Measurements from ENCODE around the gene ITGB5.
"Not testable (repeated sequence)": the region's sequence is repeated elsewhere in the genome, so short reads cannot be mapped to it uniquely, and the experiment has no call there.

The ITGB5 gene

DNA sequence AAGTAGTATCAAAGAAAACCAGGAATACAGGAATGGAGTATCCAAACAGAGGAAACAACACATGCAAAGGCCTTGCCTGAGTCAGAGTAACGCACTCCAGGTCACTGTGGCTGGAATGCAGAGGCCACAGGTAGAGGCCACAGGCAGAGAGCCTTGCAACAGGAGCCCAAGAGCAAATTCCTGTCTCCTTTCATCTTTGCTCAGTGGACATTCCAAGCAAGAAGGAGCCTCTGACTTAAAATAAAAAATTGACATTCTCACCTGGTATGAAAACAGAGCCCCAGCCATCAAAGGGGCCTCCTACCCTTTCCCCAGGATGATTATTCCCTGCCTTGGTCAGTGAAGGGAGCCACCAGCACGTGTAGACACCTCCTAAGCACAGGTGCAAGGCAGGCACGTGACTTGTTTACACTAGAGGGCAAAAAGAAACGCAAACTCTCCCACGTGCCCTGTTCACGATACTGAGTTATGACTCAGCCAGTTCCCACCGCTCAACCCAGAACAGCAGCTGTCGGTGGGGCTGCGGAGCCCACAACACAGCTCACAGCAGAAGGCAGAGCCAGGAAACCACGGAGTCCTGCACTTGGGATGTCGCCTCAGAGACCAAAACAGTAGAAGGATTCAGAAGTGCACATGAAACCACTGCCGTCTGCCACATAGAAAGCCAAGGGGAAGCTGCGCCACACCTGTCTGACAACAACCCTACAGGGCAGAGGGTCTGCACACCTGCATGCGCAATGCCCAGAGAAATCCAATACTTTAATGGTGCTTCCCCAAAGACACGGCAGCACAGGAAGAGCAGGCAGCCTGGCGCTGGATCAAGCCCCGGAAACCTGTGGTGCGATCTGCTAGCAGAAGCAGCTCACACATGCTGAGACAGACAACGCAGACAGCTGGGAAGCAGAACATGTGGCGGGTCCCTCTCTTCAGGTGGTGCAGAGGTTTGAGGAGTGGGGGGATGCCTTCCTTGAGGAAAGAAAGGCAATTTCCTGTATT lies 52.1 kb downstream of the ITGB5 start:
- DNase-seq, result peak; percentile 42

DNA sequence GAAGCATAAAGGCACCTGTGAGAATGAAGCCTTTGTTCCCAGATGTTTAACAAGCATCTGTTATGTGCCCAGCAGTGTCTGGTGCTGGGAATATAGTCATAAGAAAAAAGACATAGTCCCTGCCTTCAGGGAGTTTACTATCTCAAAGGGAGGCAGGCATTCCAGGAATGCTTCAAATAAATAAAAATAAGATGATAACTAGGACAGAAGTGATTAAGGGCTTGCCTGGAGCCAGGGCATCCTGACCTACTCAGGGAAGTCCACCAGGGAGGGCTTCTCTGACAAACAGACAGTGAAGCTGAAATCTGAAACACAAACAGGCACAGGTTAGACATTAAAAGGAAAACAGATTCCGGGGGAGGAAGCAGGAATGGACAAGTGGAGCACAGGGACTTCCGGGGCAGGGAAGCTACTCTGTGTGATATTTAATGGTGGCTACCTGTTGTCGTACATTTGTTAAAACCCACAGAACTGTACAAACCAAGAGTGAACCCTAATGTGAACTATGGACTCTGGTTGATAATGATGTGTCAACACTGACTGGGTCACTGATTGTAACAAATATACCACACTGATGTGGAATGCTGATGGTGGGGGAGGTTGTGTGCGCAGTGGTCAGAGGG lies 53.3 kb downstream of the ITGB5 start:
- no peak for DNase-seq

DNA sequence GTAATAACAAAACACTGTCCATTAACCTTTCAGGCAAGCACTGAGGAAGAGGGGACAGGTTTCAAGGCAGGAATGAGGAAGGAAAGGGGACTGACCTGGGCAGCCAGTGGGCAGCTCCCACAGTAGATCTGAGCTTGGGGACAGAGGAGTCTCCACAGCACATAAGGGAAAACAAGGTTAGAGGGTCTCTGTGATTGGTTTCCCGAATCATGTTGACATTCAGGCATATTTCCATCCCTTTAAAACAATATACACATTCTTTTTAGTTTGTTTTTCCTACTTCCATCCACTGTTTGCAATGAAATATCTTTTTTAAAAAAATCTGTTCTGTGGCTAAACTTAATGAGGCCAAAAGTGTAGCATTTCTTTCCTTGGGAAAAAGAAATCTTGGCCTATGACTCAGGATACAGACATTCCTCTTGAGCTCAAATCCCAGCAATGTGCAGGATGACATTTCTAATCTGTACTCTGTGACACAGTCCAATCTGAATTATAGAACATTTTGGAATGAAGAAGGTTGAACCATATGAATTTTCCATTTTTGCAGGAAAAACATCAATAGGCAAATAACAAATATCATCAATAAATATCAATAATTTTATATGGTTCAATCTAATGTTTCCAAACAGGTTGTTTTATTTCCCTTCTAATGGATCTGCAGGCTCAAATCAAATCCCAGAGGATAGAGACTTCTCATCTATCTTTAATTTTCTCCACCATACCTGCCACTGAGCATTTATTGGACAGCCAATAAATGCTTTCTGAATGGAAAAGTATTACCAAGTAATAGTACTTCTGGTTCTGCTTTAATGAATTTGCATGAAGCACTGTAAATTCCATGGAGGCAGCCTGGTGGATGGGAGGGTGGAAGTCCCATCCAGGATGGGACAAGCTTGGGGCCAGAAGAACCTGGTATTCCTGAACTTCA lies 54.1 kb downstream of the ITGB5 start:
- DNase-seq, result no peak

DNA sequence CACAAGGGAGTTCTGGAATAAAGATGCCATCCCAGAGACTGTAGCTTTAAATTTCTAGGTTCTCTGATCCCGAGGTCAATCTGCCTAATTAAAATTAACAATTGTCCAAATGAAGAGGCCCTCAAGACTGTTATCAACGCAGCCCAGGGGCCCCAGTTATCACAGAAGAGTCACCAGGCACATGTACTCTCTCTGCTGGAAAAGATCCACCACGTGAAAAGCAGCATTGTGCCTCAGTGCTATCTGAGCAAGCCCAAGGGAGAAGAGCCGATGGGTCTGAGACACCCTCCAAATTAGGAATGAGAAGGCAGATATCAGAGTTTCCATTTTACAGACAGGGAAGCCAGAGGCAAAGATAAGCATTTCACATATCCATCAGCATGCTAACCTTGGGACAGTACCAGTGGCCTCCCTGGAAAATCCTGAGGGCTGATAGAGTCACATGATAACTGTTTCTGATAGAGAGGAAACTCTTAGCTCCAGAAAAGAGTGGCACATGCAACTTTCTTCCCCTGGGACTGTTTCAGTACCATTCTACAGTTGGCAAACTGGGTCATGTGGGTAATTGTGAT lies 55.5 kb downstream of the ITGB5 start:
- no peak for DNase-seq

DNA sequence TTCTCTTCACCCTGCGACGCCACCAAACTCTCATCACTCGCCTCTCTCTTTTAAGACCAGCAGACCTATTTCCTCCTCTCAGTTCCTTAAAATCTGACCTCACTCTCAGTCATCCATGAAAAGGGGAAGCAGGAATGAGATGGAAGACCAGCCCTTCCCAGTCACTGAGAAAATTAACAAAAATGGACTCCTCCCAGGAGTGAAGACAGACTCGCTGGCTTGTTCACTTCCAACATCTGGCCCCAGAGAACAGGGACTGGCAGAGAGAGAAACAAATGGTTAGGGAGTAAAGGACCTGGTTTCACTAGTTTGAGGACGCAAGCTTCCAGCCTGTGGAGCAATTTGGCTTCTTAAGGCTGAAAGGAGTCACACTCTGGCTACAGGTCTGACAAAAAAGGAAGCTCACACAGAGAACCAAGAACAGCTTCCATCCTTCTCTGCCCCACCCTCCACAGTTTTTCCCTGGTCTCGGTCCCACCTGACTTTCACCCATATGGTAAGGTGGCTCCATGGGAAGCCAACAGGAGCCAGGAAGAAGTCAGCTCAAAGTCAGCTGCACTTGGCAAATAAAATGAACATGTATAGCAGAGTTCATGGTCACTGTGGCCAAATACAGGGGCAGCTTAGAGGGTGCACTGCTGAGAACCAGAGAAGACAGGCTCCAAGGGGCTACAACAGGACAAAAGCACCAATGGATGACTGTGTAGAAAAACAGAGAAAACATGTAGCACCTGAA lies 57.2 kb downstream of the ITGB5 start:
- DNase-seq, result no peak

DNA sequence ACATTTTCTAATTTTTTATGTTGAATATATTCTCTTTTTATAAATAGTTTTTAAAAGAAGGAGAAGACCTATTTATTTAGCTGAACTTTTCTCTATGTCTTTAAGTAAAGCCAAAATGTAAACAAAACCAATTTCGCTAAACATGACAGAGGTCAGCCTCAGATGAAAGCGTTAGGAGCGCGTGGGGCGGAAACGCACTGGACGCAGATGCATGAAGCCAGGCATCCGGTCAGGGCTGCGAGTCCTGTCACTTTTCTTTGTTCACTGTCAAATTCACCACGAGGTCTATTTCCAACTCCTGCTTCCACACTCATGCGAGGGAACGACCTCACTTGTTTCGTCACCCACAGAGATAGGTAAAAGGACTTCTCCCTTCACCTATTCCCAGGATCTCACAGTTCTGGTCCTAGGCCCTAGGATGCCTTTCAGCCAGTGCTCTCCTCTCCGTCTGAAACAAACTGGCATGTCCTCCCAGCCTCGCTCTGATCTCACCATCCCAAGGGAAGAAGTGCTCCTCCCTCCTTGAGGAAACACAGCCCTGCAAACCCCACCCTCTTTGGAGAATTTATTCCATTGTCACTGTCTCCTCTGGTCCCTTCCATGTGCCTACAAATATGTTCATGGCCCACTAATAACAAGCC lies 57.9 kb downstream of the ITGB5 start:
- no peak for DNase-seq

DNA sequence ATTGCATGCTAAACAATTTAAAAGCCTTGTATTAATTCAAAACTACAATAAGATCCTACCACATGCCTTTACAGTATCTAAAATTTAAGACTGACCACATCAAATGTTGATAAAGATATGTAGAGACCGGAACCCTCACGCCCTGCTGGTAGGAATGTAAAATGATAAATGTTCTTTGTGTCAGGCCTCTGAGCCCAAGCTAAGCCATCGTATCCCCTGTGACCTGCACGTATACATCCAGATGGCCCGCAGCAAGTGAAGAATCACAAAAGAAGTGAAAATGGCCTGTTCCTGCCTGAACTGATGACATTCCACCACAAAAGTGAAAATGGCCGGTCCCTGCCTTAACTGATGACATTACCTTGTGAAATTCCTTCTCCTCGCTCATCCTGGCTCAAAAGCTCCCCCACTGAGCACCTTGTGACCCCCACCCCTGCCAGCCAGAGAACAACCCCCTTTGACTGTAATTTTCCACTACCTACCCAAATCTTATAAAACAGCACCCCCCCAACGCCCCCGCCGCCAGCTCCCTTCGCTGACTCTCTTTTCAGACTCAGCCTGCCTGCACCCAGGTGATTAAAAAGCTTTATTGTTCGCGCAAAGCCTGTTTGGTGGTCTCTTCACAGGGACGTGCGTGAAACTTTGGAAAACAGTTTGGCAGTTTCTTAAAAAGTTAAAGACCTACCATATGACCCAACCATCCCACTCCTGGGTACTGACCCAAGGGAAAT lies 59.5 kb downstream of the ITGB5 start:
- not testable (repeated sequence) for DNase-seq

DNA sequence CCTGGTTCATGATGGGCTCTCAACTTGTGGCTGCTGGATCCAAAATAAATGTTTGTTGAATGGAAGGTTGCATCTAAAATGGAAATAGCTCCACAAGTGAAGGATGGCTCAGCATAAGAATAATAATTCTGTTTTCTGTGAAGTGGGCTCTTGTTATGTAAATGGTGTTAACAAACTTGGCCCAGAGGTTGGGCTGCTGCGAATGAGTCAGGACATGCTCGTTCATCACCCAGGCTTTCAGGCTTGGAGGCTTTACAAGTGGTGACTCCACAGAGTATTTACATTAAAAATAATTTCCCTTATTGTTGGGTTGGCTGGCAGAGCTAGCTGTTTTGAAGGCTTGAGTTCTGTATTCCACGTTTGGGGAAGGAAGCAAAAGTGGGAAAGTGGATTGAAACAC lies 60.5 kb downstream of the ITGB5 start:
- DNase-seq, result no peak

DNA sequence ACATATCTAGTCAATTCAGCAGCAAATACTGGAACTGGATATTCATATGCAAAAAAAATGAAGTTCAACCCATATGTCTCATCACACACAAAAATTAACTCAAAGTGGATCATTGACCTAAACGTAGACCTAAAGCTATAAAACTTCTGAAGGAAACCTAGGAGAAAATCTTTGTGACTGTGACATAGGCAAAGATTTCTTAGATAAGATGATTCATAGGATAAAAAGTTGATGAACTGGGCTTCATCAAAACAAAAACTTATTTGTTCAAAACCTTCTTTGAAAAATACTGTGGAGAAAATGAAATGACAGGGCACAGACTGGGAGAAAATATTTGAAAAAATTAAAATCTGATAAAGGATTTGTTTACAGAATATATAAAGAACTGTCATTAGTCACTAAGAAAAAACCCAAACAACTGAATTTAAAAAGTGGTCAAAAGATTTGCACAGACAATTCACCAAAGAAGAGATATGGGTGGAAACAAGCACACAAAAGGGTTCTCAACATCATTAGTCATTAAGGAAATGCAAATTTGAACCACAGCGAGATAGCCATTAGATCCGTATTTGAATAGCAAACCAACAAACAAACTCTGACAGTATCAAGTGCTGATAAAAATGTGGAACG lies 62.8 kb downstream of the ITGB5 start:
- no peak for DNase-seq

DNA sequence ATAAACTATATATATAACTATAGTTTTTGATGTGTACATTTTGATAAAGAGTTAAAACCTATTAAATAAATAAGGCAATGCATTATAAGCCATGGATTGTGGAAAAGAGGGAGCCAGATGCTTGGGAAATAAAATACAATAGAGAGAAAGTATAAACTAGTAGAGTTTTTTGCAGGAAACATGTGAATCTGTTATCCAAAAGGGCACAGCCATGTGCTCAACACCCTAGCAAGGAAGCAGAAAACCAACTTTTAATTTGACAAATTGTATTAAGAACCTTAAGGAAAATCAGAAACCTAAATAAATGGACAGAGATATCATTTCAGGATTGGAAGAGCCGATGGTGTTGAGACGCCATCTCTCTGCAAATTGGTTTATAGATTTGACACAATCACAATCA lies 63.5 kb downstream of the ITGB5 start:
- DNase-seq, result no peak

DNA sequence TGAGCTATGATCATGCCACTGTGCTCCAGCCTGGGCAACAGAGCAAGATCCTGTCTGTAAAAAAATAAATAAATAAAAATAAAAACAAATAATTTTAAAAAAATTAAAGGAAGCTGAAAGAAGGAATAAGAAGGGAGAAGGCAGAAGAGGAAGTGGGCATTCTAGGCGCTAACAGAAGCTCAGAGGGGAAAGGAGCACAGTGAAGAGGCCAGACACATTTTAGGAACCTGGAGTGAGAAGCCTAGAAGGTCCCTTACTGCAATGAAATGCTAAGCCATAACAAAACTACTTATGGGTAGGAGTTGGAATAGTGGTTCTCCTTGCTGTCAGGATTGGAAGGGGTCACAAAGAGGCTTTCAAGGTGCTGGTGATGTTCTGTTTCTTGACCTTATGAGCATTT lies 64.0 kb downstream of the ITGB5 start:
- no peak for DNase-seq

DNA sequence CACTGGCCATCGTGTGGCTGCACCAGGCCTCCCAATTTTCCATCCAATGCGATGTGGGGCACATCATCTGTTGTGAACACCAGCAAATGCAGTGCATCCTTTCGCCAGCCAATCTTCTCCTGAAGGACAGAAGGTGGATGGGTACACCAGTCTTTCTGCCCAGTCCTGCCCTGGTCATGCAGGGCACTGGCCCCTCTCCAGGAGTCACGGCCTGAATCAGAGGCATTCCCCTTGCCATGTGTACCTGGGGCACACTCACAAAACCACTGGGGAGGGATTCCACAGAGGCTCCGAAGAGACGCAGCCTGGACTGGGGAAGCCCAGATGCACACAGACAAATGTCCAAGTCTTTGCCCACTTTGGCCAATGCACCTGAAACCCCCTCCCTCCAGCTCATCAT lies 65.8 kb downstream of the ITGB5 start:
- DNase-seq, result no peak

DNA sequence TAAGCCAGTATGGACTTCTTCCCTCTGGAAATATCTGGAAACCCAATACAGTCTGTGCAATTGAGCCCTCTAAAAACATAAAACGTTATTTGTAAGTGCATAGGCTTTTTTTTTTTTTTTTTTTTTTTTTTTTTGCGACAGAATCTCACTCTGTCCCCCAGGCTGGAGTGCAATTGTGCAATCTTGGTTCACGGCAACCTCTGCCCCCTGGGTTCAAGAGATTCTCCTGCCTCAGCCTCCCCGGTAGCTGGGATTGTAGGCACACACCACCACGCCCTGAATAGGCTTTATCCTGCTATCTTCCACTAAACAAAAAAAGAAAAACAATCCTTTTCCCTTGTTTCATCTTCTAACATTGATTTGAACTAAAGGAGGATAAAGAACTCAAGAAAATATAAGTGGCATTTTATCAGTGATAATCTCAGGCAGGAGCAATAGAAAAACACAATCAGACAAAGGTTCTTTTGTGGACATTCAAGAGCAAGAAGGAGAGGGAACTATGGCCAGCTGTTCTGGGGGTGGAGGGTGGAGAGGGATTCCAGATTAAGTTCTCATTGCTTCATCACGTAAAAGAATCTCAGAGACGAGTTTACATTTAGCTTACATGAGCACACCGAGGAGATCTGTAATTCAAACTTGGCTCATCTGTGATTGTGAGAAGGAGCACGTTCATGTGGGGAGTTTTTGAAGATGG lies 68.6 kb downstream of the ITGB5 start:
- no peak for DNase-seq

DNA sequence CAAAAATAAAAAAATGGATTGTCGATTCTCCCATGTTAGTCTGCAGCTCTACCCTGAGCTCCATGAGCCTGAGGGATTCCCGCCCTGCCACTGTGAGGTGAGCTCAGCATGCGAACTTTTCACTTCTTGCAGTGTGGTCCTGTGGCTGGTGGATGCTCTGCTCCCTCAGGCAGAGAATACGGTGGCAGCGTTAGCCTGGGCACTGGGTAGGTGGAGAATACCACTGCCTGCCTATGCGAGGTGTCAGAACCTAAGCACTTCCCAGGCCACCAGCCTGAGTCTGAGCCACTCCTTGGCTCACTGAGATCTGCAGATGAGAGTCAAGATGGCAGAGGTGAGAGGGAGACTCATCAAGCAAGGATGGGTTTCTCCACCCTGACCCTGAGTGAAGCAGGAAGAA lies 70.1 kb downstream of the ITGB5 start:
- DNase-seq, result no peak

DNA sequence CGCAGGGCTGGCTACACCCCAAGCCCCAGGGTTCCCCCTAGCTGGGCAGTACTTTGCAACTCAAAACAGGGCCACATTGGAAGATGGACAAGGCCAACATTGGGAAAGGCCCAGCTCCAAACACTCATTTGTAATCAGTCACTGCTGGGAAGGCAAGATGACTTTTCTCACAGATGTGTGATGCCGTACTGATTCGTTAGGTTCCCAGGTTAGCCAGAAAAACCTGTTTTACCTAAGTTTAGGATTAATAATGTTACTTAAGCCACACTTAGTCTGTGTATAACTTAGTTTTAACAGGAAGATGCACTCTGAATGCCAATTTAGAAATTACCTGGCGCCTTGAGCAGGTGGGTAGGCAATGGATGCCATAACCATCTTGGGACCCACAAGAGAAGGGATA lies 71.0 kb downstream of the ITGB5 start:
- no peak for DNase-seq

DNA sequence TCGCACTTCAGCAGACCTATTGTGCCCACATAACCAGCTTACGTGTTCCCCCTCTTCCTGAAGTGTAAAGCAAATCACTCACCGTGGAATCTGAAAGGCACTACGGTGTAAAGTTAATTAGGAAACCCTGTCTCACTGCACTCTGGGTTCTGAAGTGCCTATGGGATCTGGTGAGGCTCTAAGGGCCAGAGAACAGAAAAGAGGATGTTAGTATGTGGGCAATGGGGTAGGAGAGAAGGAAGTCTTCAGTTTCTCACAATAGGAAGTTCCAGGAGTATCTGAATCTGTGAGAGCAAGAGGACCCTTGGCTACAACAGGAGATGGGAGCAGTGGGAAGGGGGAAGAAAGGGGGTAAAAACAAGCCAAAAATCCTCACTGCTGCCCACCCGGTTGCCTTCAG lies 71.4 kb downstream of the ITGB5 start:
- DNase-seq, result no peak

DNA sequence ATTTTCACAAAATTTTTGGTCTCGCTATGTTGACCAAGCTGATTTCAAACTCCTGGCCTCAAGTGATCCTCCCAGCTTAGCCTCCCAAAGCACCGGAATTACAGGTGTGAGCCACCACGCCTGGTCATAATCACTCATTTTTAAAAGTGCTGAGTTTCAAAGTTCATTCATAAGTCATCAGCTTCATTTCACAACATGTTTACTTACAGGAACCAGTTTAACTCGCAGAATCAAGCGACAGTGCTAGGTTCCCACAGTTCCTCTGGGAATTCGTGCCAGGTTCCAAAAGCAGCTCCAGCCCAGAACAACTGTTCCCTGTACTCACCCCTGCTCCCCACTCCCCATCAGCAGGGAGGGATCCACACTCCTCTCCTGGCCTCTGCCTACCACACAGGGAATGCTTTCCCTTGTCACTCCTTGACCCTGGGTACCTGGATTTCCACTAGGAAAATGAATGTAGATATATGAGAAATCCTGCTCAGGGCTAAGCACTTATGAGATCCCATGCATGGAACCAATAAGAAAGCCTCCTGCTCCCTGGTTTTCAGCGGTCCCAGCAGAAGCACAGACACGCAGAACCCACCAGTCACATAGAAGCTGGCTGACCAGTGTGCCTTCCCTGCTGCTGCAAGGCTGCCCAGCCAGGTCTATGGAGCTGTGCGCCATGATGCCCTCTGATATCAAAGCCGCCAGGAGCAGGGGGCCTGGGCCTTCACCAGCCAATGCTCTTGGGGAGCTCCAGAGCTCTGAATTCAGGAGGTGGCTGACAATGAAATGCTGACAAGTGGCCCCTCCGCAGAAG lies 72.3 kb downstream of the ITGB5 start:
- no peak for DNase-seq

DNA sequence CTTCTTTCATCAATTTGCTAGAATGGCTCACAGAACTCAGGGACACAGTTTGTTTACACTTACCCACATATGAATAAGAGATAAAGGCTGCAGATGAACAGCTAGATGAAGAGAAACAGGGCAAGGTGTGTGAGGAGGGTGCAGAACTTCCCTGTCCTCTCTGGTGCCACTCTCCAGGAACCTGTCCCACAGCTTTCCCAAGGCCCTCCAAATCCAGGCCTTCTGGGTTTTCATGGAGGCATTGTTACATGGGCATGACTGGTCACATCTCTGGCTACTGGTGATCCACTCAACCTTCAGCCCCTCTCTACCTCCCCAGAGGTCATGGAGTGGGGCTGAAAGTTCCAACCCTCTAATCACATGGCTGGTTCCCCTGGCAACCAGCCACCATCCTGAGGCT lies 73.6 kb downstream of the ITGB5 start:
- DNase-seq, result no peak

All from activated naive CD4-positive, alpha-beta T cell treated with anti-CD3 and anti-CD28 coated beads, Interleukin-2, amount 50 U/mL, for 16 hours (primary cell).